SJSA1 (cell line): ENCODE data around the gene PPP1R10. TPM values are rescaled to one million over a fixed set of nuclear protein-coding genes. Genes with fewer than 3 reads are reported as not detected.

Experiments
- DNase-seq, 2 experiments: peaks; one replicate each; pipeline ENCODE4 v3.0.0-alpha.2; 2015 to 2020; ENCODE audit warnings: low spot score in 2 of 2, low read depth in 1 of 2
- H3K27ac ChIP-seq: fragments of 250-450 bp; sonication (Bioruptor Pico); 2 replicates; pipeline ENCODE4 v1.5.1; 2020; ENCODE audit warnings: mild to moderate bottlenecking, moderate library complexity
- H3K27me3 ChIP-seq: fragments of 250-450 bp; sonication (Bioruptor Pico); replicated peaks from 2 replicates; pipeline ENCODE4 v1.5.1; 2020; ENCODE audit warnings: mild to moderate bottlenecking, moderate library complexity
- H3K36me3 ChIP-seq: fragments of 250-450 bp; sonication (Bioruptor Pico); 2 replicates; pipeline ENCODE4 v1.5.1; 2020; ENCODE audit warnings: mild to moderate bottlenecking
- H3K4me1 ChIP-seq: fragments of 250-450 bp; sonication (Bioruptor Pico); replicated peaks from 2 replicates; pipeline ENCODE4 v1.6.1; 2021; ENCODE audit warnings: mild to moderate bottlenecking
- H3K4me3 ChIP-seq: fragments of 250-450 bp; sonication (Bioruptor Pico); 2 replicates; pipeline ENCODE4 v1.5.1; 2020; ENCODE audit warnings: mild to moderate bottlenecking
- H3K9me3 ChIP-seq: fragments of 250-450 bp; sonication (Bioruptor Pico); replicated peaks from 2 replicates; pipeline ENCODE4 v1.5.1; 2020; ENCODE audit warnings: mild to moderate bottlenecking
- total RNA-seq: library from RNA; depleted of rRNA; stranded (reverse); fragments of >200 nt; shearing (Covaris generic); gene quantifications from 2 replicates; pipeline ENCODE4 v1.2.3, GENCODE V29; 2014

Gene PPP1R10
- total RNA-seq, 1 experiment from 2014 or later: 21.0 TPM

DNA sequence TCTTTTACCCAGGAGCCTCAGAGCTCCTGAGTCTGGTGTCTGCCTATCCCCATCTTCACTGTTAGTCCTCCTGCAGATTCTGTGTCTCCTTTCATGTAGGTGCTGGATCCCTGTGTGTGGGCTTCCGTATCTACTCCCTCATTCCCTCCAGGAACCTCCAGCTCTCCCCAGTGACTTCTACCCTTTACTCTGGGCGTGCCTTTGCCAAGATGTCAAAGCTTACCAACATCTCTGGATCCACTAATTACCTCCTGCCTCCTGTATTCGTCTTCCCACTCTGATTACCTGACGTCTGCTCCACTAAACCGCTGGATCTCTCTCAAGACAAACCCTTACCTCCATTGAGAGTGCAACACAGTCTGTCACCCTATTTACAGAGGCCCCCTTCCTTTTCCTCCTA, 27.7 kb upstream of the PPP1R10 start:
- no peak for DNase-seq
- no peak overlapping the region for H3K27ac ChIP-seq
- peaks cover 11% of the 10 kb centered on the region for H3K4me1 ChIP-seq
- H3K27me3 ChIP-seq: no peaks in the 10 kb centered on the region
- no peak overlapping the region for H3K4me3 ChIP-seq
- no peaks in the 10 kb centered on the region for H3K9me3 ChIP-seq
- H3K36me3 ChIP-seq: peaks cover 41% of the 10 kb centered on the region

DNA sequence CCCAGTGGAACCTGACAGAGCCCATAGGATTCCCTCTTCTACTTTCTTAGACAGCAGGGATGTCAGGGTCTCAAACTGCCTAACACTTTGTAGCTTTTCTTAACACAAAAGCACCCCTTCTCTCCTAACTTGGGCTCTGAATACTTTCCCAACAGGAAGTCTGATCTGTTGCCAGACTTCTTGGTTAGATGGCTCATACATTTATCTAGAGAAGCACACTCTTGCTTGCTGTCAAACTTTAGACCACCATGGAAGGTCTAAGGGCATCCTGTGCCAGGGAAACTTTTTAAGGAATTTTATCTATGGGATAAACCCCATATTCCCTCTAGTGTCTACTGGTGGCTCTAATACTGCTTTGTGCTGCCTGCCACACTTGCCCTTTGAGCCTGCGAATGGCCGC, 26.6 kb upstream of the PPP1R10 start:
- Histone ChIP-seq H3K4me3 (no peak overlapping the region), H3K27ac (no peak overlapping the region), H3K27me3 (no peaks in the 10 kb centered on the region), H3K4me1 (peaks cover 11% of the 10 kb centered on the region), H3K36me3 (peaks cover 44% of the 10 kb centered on the region), H3K9me3 (no peaks in the 10 kb centered on the region)
- no peak for DNase-seq

GRCh38 chr6:30641048-30641447, 24.0 kb upstream of the PPP1R10 start:
- Histone ChIP-seq H3K36me3 (peaks cover 42% of the 10 kb centered on the region), H3K9me3 (no peaks in the 10 kb centered on the region), H3K4me1 (no peaks in the 10 kb centered on the region), H3K27me3 (no peaks in the 10 kb centered on the region), H3K4me3 (no peak overlapping the region), H3K27ac (no peak overlapping the region)
- DNase-seq: no peak

- no peak overlapping the region for H3K4me3 ChIP-seq
- no peaks in the 10 kb centered on the region for H3K27me3 ChIP-seq
- no peaks in the 10 kb centered on the region for H3K9me3 ChIP-seq
- H3K4me1 ChIP-seq: no peaks in the 10 kb centered on the region
- H3K27ac ChIP-seq: no peak overlapping the region
- DNase-seq: no peak
- peaks cover 38% of the 10 kb centered on the region for H3K36me3 ChIP-seq
Observed at GRCh38 chr6:30640481-30640880, 23.4 kb upstream of the PPP1R10 start.

DNA sequence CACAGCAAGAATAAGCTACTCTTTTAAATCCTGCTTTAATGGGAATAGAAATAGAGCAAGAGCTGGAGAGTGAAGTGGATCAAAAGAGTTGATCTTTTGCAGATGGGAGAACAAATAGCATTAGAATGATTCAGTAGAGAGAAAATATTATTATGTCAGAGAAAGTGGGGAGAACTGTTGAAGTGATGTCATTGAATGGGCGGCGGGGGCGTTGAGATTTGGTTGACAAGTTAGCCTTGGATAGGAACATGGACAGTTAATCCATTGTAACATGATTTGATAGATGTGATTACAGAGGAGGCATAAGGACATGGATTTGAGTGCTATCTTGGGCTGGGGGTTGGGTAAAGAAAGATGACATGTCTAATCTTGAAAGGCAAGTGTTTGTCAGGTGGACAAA, 18.8 kb upstream of the PPP1R10 start:
- H3K4me3 ChIP-seq: no peak overlapping the region
- peaks cover 36% of the 10 kb centered on the region for H3K36me3 ChIP-seq
- H3K9me3 ChIP-seq: no peaks in the 10 kb centered on the region
- DNase-seq: no peak
- H3K27me3 ChIP-seq: no peaks in the 10 kb centered on the region
- no peaks in the 10 kb centered on the region for H3K4me1 ChIP-seq
- no peak overlapping the region for H3K27ac ChIP-seq

DNA sequence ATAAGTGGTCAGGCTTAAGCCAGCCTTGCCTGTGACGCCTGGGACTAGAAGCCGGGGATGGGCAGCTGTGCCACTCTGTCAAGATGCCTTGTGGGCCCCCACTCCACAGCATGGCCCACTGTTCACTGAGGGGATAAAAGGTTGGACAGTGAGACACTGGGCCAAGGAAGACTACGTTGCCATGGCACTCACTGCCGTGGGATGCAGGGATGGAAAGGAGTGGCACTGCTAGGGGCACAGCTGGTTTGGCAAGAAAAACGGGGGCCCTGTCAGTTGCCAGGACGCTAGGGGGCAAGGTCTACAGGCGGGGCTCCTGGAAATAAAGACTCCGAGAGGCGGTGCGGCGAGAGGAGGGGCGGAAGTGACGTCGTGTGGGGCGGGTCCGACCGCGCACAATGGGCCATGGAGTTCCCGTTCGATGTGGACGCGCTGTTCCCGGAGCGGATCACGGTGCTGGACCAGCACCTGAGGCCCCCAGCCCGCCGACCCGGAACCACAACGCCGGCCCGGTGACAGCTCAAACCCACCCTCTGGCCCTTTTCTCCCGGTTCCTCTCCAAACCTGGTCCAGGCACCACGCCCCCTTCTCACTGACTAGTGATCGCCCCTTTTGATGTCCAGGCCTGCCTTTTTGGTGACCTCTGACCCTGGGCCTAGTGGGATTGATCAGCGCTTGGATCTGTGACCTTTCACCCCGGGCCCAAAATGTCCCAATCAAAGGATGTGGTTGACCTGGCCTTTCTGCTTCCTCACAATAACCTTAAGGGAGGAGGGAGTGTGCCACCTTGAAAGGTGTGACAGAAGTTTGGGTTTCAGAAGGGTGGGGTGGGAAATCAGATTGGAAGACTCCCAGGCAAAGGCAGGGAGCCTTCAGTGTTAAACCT, 9.7 kb upstream of the PPP1R10 start, which contains the start of gene ATAT1:
ATAT1 (plus strand) TSS at position 391 of the 883 bp plus-strand sequence.
- peak within 1 kb of the TSS; percentile 56 for H3K4me3 ChIP-seq
- peak; percentile 75 to 88 for DNase-seq
- H3K27ac ChIP-seq: peak within 1 kb of the TSS; percentile 64
- H3K36me3 ChIP-seq: peaks cover 73% of the 10 kb centered on the region
- H3K9me3 ChIP-seq: no peaks in the 10 kb centered on the region
- no peaks in the 10 kb centered on the region for H3K27me3 ChIP-seq
- H3K4me1 ChIP-seq: peaks cover 15% of the 10 kb centered on the region

DNA sequence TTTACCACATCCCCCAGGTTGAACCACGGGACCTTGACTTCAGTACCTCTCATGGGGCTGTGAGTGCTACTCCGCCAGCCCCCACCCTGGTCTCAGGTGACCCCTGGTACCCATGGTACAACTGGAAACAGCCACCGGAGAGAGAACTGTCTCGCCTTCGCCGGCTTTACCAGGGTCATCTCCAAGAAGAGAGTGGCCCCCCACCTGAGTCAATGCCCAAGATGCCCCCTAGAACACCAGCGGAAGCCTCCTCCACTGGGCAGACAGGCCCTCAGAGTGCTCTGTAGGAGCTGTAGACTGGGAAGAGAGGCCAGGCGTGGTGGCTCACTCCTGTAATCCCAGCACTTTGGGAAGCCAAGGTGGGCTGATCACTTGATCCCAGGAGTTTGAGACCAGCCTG, 8.5 kb upstream of the PPP1R10 start:
- Histone ChIP-seq H3K36me3 (peaks cover 79% of the 10 kb centered on the region), H3K27me3 (no peaks in the 10 kb centered on the region), H3K27ac (no peak overlapping the region), H3K4me1 (peaks cover 15% of the 10 kb centered on the region), H3K9me3 (no peaks in the 10 kb centered on the region), H3K4me3 (no peak overlapping the region)
- no peak for DNase-seq

DNA sequence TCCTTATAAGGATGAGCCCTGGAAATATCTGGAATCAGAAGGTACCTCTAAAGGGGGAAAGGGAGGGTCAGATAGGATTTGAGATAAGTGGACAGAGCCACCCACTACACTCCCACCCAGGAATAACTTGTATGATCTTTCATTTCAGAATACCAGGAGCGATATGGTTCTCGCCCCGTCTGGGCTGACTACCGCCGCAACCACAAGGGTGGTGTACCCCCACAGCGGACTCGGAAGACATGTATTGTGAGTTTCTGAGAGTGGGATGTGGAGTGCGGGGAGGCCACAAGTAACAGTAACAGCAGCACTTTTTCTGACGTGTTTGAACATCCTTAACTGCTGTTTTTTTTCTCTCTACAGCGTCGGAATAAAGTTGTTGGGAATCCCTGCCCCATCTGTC, 2.5 kb upstream of the PPP1R10 start:
- H3K9me3 ChIP-seq: no peaks in the 10 kb centered on the region
- H3K36me3 ChIP-seq: peaks cover 58% of the 10 kb centered on the region
- H3K27ac ChIP-seq: no peak overlapping the region
- H3K4me1 ChIP-seq: peaks cover 14% of the 10 kb centered on the region
- DNase-seq: no peak
- H3K4me3 ChIP-seq: no peak overlapping the region
- no peaks in the 10 kb centered on the region for H3K27me3 ChIP-seq

DNA sequence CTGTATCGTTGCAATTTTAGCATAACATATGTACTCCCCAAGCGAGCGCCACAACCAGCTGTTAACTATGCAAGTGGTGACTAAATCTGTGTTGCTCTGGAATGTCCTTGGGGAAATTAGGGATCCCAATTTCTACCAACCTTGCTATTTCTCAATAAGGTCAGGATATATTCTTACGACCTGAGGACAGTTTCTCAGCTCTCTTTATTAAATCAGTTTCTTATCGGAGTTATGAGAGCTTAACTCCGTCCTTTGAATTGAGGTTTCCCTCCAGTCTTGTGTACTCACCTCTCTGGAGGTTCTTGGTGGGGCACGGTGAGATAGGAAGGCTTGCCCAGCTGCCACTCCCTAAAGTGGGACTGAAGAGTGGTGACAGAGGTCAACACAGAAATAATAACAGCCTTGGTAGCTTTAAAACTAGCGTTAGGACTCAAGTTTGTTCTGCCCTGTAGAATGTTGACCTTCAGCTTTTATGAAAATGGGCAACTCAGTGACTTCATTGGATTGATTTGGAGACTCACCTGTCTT, 1.3 kb upstream of the PPP1R10 start:
- Histone ChIP-seq H3K36me3 (peaks cover 65% of the 10 kb centered on the region), H3K27me3 (no peaks in the 10 kb centered on the region), H3K4me1 (peaks cover 23% of the 10 kb centered on the region), H3K27ac (peak overlapping the region; percentile 99), H3K9me3 (no peaks in the 10 kb centered on the region), H3K4me3 (peak overlapping the region; percentile 57)
- peak in 1 of 2 experiments; percentile 24 for DNase-seq

DNA sequence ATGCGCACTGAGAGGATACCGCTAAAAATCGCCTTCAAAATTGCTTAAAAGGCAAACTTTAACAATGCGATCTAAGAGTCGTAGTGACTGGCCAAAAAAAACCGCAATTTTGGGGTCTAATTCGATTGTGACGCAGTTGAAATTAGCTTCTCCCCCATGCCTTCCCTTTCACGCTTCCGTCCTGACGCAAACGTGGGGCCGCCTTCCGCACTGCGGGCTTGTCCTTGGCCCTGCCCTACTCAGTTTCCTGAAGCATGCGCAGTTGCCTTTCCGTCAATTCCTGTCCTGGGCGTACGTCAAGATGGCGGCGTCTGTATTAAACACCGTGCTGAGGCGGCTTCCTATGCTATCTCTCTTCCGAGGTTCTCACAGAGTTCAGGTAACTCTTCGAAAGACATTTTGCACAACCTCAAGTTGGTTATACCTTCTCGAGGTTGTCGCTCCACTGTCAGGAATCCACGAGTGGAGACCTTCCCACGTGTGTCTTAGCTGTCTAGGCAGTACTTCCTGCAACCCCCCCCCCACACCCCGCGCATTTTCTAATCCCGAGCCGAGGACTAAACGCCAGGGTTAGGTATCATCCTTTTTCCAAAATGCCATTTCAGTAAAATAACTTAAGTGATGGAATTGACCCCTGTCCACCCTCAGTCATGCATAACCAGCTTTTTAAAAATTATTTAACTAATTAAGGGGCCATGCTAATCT, 674 bp upstream of the PPP1R10 start, which contains the start of gene MRPS18B:
MRPS18B (plus strand) TSS at position 276 of the 705 bp plus-strand sequence; CDS start at position 302, 26 bp downstream.
- peak within 1 kb of the TSS; percentile 99 for H3K27ac ChIP-seq
- peak within 1 kb of the TSS; percentile 57 for H3K4me3 ChIP-seq
- DNase-seq: peak; percentile 97 to 99
- H3K4me1 ChIP-seq: peaks cover 29% of the 10 kb centered on the region
- H3K36me3 ChIP-seq: peaks cover 67% of the 10 kb centered on the region
- H3K27me3 ChIP-seq: no peaks in the 10 kb centered on the region
- H3K9me3 ChIP-seq: no peaks in the 10 kb centered on the region

- Histone ChIP-seq H3K4me3 (peak overlapping the region; percentile 57), H3K27me3 (no peaks in the 10 kb centered on the region), H3K27ac (peak overlapping the region; percentile 89), H3K4me1 (peaks cover 40% of the 10 kb centered on the region), H3K9me3 (no peaks in the 10 kb centered on the region), H3K36me3 (peaks cover 65% of the 10 kb centered on the region)
- peak in 1 of 2 experiments; percentile 60 for DNase-seq
Observed at GRCh38 chr6:30615958-30616810, 859 bp downstream of the PPP1R10 start.

DNA sequence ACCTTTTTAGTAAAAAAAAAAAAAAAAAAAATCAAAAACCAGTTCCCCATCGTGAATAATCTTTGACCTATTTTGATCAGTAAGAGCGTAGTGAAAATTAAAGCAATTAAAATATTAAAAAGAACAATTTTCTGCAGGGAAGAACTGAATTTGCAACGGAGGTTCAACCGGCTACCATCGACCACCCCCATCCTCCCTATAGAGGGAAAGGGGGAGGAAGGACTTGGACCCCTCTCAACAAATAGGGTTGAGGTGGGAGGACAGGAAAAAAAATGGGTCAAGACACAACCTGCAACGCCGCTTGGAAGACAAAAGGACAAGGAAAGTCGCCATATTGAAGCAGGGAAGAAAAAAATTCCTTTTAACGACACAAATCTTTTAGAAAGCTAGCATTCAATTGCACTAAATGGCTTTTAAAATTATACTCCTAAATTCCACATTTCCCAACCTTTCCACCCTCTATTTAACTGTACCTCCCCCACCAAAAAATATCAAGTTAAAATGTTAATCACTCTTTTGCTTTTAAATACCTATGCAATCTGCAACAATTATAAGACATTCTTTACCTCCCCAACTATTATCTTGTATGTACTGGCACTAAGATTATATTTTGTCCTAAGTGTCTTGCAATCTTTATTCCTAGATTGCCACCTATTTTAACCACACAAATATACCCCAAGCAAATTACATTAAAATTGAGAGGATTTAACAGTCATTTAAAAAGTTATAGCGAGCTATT, 1.7 kb downstream of the PPP1R10 start:
- H3K4me3 ChIP-seq: peak overlapping the region; percentile 57
- no peaks in the 10 kb centered on the region for H3K9me3 ChIP-seq
- peak in 1 of 2 experiments; percentile 66 for DNase-seq
- H3K27ac ChIP-seq: peak overlapping the region; percentile 89
- peaks cover 65% of the 10 kb centered on the region for H3K36me3 ChIP-seq
- no peaks in the 10 kb centered on the region for H3K27me3 ChIP-seq
- peaks cover 42% of the 10 kb centered on the region for H3K4me1 ChIP-seq
